Cardiac muscle cell (in vitro differentiated cells and primary cell): ENCODE data around the gene TUG1. TPM values are rescaled to one million over a fixed set of nuclear protein-coding genes. Genes with fewer than 3 reads are reported as not detected.

Source experiments
- DNase-seq, 2 donors: peaks; one replicate each; pipeline versions ENCODE4 v3.0.0 to v3.0.0-alpha.2; 2010 to 2017; ENCODE audit warnings: low read depth in 1 of 2, low spot score in 1 of 2
- H3K27ac ChIP-seq: fragments of 200-600 bp; sonication (generic); 2 replicates; pipeline ENCODE4 v1.5.1; 2016
- H3K27me3 ChIP-seq: fragments of 200-600 bp; sonication (generic); 2 replicates; pipeline ENCODE4 v1.6.0; 2016; ENCODE audit warnings: control low read depth
- H3K36me3 ChIP-seq: fragments of 200-600 bp; sonication (generic); 2 replicates; pipeline ENCODE4 v1.5.1; 2016; ENCODE audit warnings: control low read depth
- H3K4me1 ChIP-seq: fragments of 200-600 bp; sonication (generic); 2 replicates; pipeline ENCODE4 v1.8.1; 2017; ENCODE audit warnings: low read depth, mild to moderate bottlenecking, mixed run types
- H3K4me3 ChIP-seq: fragments of 200-600 bp; sonication (generic); 2 replicates; pipeline ENCODE4 v1.5.1; 2016; ENCODE audit warnings: mild to moderate bottlenecking
- H3K9me3 ChIP-seq: fragments of 200-600 bp; sonication (generic); 2 replicates; pipeline ENCODE4 v1.5.1; 2017; ENCODE audit warnings: low read depth, mild to moderate bottlenecking, control low read depth
- polyA plus RNA-seq: library from polyadenylated mRNA; unstranded; fragments of >200 nt; fragmentation: Nextera tagmentation; extraction: Ambion mirVana; gene quantifications from 2 replicates; pipeline ENCODE4 v1.2.1, GENCODE V29; 2016
- total RNA-seq: library from RNA; depleted of rRNA; stranded (reverse); fragments of >200 nt; gene quantifications from 2 replicates; pipeline ENCODE4 v1.2.3, GENCODE V29; 2016
- TF ChIP-seq, protein P1 (sequence below): IDR thresholded peaks from 2 replicates; pipeline ENCODE4 v1.5.1; 2012; ENCODE audit warnings: low read depth, mild to moderate bottlenecking, low read length

TUG1 gene
- total and polyA plus RNA-seq, 2 experiments from 2014 or later: 58.9 to 85.5 TPM

DNA sequence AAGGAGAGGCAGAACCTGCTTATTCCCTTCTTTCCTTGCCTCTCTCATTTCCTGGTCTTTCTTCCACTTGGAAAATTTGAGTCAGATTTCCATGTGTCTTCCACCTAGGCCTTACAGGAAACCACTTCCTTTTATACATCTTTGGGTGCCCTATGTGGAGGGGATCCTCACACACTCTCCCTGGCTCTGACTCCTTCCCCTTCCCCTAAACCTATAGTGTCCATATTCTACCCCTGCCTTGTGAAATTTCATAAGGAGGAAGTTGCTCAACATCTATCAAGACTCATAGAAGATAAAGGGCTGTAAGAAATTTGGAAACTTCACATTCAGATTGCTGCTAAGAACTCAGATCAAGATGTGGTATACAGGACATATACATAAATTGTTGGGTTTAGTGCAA lies 20.4 kb downstream of the TUG1 start:
- H3K4me1 ChIP-seq: no peaks in the 10 kb centered on the region
- no peaks in the 10 kb centered on the region for H3K27me3 ChIP-seq
- no peaks in the 10 kb centered on the region for H3K36me3 ChIP-seq
- H3K27ac ChIP-seq: no peak overlapping the region
- H3K9me3 ChIP-seq: no peaks in the 10 kb centered on the region
- peak in 1 of 2 donors; percentile 48 for DNase-seq
- H3K4me3 ChIP-seq: no peak overlapping the region
- TF ChIP-seq, protein P1, sequence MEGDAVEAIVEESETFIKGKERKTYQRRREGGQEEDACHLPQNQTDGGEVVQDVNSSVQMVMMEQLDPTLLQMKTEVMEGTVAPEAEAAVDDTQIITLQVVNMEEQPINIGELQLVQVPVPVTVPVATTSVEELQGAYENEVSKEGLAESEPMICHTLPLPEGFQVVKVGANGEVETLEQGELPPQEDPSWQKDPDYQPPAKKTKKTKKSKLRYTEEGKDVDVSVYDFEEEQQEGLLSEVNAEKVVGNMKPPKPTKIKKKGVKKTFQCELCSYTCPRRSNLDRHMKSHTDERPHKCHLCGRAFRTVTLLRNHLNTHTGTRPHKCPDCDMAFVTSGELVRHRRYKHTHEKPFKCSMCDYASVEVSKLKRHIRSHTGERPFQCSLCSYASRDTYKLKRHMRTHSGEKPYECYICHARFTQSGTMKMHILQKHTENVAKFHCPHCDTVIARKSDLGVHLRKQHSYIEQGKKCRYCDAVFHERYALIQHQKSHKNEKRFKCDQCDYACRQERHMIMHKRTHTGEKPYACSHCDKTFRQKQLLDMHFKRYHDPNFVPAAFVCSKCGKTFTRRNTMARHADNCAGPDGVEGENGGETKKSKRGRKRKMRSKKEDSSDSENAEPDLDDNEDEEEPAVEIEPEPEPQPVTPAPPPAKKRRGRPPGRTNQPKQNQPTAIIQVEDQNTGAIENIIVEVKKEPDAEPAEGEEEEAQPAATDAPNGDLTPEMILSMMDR: no peak

DNA sequence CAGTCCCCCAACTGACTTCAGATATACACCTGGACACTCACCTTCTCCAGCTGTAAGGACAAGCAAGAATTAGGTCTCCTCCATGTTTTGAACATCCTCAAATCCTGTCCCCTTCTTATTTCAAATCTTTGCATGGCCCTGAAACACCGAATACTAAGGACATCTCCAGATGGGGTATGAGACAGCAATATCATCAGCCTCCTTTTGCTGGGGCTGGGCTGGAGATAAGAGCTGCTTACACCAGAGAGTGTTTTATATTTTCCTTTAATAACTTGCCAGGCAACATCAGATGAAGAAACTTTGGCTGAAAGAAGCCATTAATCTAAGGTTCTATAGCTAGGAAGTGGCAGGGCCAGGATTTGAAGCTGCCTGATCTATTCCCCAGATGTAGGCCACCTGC lies 21.6 kb downstream of the TUG1 start:
- no peak overlapping the region for H3K4me3 ChIP-seq
- H3K4me1 ChIP-seq: no peaks in the 10 kb centered on the region
- H3K36me3 ChIP-seq: no peaks in the 10 kb centered on the region
- no peaks in the 10 kb centered on the region for H3K9me3 ChIP-seq
- DNase-seq: no peak
- no peak overlapping the region for H3K27ac ChIP-seq
- TF ChIP-seq, protein P1: no peak
- H3K27me3 ChIP-seq: no peaks in the 10 kb centered on the region

DNA sequence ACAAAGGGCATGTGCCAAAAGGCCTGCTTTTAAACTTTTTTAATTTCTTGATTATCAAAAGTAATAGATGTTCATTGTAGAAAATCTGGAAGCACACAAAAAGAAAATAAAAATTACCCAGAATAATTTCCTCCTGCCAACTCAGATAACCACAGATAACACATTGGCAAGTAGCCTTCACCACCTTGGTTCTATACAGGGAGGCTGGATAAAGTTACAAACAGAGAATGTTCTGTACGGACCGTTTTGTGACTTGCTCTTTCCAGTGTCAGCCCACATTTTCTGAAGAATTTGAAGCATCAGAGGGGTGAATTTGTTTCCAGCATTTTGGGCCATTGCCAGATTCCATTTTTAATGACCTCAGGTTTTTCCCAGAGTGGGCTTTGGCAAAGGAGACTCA lies 23.5 kb downstream of the TUG1 start:
- no peak overlapping the region for H3K27ac ChIP-seq
- no peaks in the 10 kb centered on the region for H3K27me3 ChIP-seq
- H3K9me3 ChIP-seq: no peaks in the 10 kb centered on the region
- TF ChIP-seq, protein P1: no peak
- H3K36me3 ChIP-seq: no peaks in the 10 kb centered on the region
- no peaks in the 10 kb centered on the region for H3K4me1 ChIP-seq
- peak in 1 of 2 donors; percentile 43 for DNase-seq
- H3K4me3 ChIP-seq: no peak overlapping the region

DNA sequence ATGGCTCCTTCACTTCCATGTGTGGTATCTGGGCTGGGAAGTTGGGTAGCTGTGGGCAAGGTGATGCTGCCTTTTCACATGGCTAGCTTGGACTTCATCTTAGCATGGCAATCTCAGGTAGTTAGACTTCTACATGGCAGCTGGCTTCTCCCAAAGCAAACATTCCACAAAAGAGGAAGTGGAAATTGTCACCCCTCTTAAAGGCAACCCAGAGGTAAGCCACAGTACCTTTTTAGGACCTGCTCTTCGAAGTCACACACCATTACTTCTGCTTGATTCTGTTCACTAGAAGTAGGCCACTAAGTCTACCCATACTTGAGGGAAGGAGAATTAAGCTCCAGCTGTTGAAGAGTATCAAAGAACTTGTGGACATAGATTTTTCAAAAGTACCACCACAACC lies 25.9 kb downstream of the TUG1 start:
- DNase-seq: no peak
- Histone ChIP-seq H3K9me3 (no peaks in the 10 kb centered on the region), H3K4me3 (no peak overlapping the region), H3K36me3 (no peaks in the 10 kb centered on the region), H3K27ac (no peak overlapping the region), H3K27me3 (no peaks in the 10 kb centered on the region), H3K4me1 (no peaks in the 10 kb centered on the region)
- TF ChIP-seq, protein P1: no peak

DNA sequence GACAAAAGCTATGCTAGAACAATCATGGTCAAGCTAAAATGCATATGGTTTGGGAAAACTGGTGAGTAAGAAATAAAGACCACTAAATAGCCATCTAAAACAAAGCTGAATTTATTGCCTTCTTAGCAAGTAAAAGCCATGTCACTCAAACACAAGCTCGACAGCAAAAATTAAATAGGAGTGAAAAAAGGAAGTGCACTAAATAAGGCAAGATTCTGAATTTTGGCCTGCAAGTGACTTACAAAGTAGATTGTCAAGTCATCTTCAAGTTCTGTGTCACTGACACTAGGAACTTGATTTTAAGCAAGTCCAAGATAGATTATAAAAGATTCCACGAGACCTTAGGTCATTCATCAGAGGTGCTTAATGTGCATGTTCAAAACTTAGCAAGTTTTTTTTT lies 27.4 kb downstream of the TUG1 start:
- DNase-seq: no peak
- Histone ChIP-seq H3K9me3 (no peaks in the 10 kb centered on the region), H3K4me3 (no peak overlapping the region), H3K4me1 (no peaks in the 10 kb centered on the region), H3K36me3 (no peaks in the 10 kb centered on the region), H3K27me3 (no peaks in the 10 kb centered on the region), H3K27ac (no peak overlapping the region)
- TF ChIP-seq, protein P1: no peak

- TF ChIP-seq, protein P1: no peak
- H3K4me3 ChIP-seq: no peak overlapping the region
- no peaks in the 10 kb centered on the region for H3K9me3 ChIP-seq
- H3K36me3 ChIP-seq: no peaks in the 10 kb centered on the region
- no peaks in the 10 kb centered on the region for H3K4me1 ChIP-seq
- DNase-seq: no peak
- H3K27ac ChIP-seq: no peak overlapping the region
- H3K27me3 ChIP-seq: no peaks in the 10 kb centered on the region
Observed at GRCh38 chr22:30998329-30998728, 29.3 kb downstream of the TUG1 start.
